Activated CD8-positive, alpha-beta T cell treated with anti-CD3 and anti-CD28 coated beads for 36 hours (primary cell): Measurements from ENCODE around the gene ACOD1. TPM values are rescaled to one million over a fixed set of nuclear protein-coding genes. Genes with fewer than 3 reads are reported as not detected.
"Not testable (repeated sequence)": the region's sequence is repeated elsewhere in the genome, so short reads cannot be mapped to it uniquely, and the experiment has no call there.

Source experiments
- ATAC-seq: fragments of 200-7000 bp; cut with Tn5 transposase; one replicate; pipeline ENCODE4 v1.10.0; 2021; ENCODE audit warnings: mild to moderate bottlenecking, moderate library complexity
- CTCF ChIA-PET: fragments of 350-600 bp; sonication (Branson Sonifier 250); formaldehyde crosslinking; loops from one replicate; lab custom pipeline; 2021; ENCODE audit warnings: antibody characterized with exemption; lab: Charles Lee
- POLR2A ChIA-PET: fragments of 350-600 bp; sonication (Branson Sonifier 250); formaldehyde crosslinking; loops from one replicate; lab custom pipeline; 2021; ENCODE audit warnings: antibody characterized with exemption; lab: Charles Lee
- DNase-seq: peaks from one replicate; pipeline ENCODE4 v3.0.0-alpha.2; 2020
- H3K27ac Mint-ChIP-seq: one replicate; pipeline ENCODE4 v1.8.0; 2021; ENCODE audit warnings: mild to moderate bottlenecking, mixed read lengths
- H3K27me3 Mint-ChIP-seq: one replicate; pipeline ENCODE4 v1.8.0; 2021; ENCODE audit warnings: mixed read lengths
- H3K36me3 Mint-ChIP-seq: one replicate; pipeline ENCODE4 v1.8.0; 2021; ENCODE audit warnings: low read depth, mixed read lengths
- H3K4me1 Mint-ChIP-seq: one replicate; pipeline ENCODE4 v1.8.0; 2021; ENCODE audit warnings: low read depth, mixed read lengths
- H3K4me3 Mint-ChIP-seq: one replicate; pipeline ENCODE4 v1.8.0; 2021; ENCODE audit warnings: mild to moderate bottlenecking, moderate library complexity, mixed read lengths
- H3K9me3 Mint-ChIP-seq: one replicate; pipeline ENCODE4 v1.8.0; 2021; ENCODE audit warnings: mixed read lengths
- intact Hi-C: fragments of 100-400 bp; cut with micrococcal nuclease; formaldehyde crosslinking; loops from one replicate; pipeline ENCODE4 v1.10.0; 2022
- total RNA-seq, 2 experiments: library from RNA; stranded (reverse); gene quantifications; one replicate each; pipeline ENCODE4 v1.2.3, GENCODE V29; 2021
- TF ChIP-seq, protein P1 (sequence below): fragments of 200-600 bp; IDR thresholded peaks from one replicate; pipeline ENCODE4 v1.8.0; 2022; ENCODE audit warnings: antibody characterized with exemption, mild to moderate bottlenecking

The ACOD1 gene
- total RNA-seq, 2 experiments from 2014 or later: not detected

- intact Hi-C loops: no loop called here
Measured at GRCh38 chr13:76913898-76914297, 34.4 kb upstream of the ACOD1 start.

GRCh38 chr13:76917095-76917494 is 31.2 kb upstream of the ACOD1 start:
- DNase-seq (no peak), ATAC-seq (no peak)
- TF ChIP-seq, protein P1, sequence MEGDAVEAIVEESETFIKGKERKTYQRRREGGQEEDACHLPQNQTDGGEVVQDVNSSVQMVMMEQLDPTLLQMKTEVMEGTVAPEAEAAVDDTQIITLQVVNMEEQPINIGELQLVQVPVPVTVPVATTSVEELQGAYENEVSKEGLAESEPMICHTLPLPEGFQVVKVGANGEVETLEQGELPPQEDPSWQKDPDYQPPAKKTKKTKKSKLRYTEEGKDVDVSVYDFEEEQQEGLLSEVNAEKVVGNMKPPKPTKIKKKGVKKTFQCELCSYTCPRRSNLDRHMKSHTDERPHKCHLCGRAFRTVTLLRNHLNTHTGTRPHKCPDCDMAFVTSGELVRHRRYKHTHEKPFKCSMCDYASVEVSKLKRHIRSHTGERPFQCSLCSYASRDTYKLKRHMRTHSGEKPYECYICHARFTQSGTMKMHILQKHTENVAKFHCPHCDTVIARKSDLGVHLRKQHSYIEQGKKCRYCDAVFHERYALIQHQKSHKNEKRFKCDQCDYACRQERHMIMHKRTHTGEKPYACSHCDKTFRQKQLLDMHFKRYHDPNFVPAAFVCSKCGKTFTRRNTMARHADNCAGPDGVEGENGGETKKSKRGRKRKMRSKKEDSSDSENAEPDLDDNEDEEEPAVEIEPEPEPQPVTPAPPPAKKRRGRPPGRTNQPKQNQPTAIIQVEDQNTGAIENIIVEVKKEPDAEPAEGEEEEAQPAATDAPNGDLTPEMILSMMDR: no peak
- H3K36me3 Mint-ChIP-seq: no peaks in the 10 kb centered on the region
- no peaks in the 10 kb centered on the region for H3K4me1 Mint-ChIP-seq
- POLR2A ChIA-PET: no interaction called here
- intact Hi-C loops: no loop called here
- H3K4me3 Mint-ChIP-seq: no peak overlapping the region
- CTCF ChIA-PET: interaction anchor here (0.9 kb wide), 1 partner anchor 20 kb away, joined by 3 read pairs; no protein-coding TSS in a partner anchor
- H3K27ac Mint-ChIP-seq: no peak overlapping the region
- peaks cover 4% of the 10 kb centered on the region for H3K9me3 Mint-ChIP-seq
- H3K27me3 Mint-ChIP-seq: peaks cover 12% of the 10 kb centered on the region

More at GRCh38 chr13:76913898-76914297, 34.4 kb upstream of the ACOD1 start:
- ATAC-seq: no peak
- ChIA-PET CTCF (interaction anchor here (1.7 kb wide), 1 partner anchor 10 kb away, joined by 4 read pairs; no protein-coding TSS in a partner anchor), POLR2A (no interaction called here)
- Mint-ChIP-seq H3K4me1 (no peaks in the 10 kb centered on the region), H3K36me3 (no peaks in the 10 kb centered on the region), H3K27ac (no peak overlapping the region), H3K9me3 (no peaks in the 10 kb centered on the region), H3K4me3 (no peak overlapping the region), H3K27me3 (peaks cover 3% of the 10 kb centered on the region)
- no peak for DNase-seq
- TF ChIP-seq, protein P1: no peak

DNA sequence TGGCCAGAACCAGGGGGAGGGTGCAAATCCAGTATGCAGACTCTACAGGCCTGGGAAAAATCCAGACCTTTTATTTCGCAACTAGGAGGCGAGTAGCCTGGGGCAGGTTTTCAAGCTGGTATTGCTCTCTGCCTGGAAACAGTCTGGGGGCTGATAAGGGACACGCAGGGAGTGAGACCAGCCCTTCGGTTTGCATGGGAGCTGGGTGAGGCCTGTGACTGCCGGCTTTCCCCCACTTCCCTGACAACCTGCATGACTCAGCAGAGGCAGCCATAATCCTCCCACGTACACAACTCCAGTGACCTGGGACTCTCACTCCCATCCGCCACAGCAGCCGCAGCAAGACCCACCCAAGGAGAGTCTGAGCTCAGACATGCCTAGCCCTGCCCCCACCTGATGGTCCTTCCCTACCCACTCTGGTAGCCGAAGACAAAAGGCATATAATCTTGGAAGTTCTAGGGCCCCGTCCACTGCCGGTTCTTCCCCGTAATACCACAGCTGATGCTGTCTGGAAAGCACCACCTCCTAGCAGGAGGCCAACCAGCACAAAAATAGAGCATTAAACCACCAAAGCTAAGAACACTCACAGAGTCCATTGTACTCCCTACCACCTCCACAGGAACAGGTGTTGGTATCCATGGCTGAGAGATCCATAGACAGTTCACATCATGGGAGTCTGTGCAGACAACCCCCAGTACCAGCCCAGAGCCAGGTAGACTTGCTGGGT is 30.4 kb upstream of the ACOD1 start:
- H3K4me1 Mint-ChIP-seq, H3K36me3 Mint-ChIP-seq, DNase-seq, H3K27ac Mint-ChIP-seq, ATAC-seq, H3K4me3 Mint-ChIP-seq, H3K9me3 Mint-ChIP-seq, intact Hi-C loops: not testable (repeated sequence)
- POLR2A ChIA-PET: interaction anchor here (0.6 kb wide), 1 partner anchor 1155 kb away, joined by 3 read pairs; no protein-coding TSS in a partner anchor
- H3K27me3 Mint-ChIP-seq: peaks cover 12% of the 10 kb centered on the region
- CTCF ChIA-PET: interaction anchor here (1.8 kb wide), 1 partner anchor 14 kb away, joined by 6 read pairs; no protein-coding TSS in a partner anchor

DNA sequence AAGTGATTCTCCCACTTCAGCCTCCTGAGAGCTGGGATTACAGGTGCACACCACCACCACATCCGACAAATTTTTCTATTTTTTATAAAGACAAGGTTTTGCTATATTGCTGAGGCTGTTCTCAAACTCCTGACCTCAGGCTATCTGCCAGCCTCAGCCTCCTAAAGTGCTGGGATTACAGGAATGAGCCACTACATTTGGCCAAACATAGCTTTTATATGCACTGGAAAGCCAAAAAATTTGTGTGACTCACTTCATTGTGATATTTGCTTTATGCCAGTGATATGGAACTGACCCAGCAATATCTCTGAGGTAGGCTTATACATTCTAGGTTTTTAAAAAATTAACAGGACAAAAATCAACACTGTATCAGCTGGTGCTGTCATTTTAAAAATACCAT is 26.8 kb upstream of the ACOD1 start:
- Mint-ChIP-seq H3K9me3 (peaks cover 4% of the 10 kb centered on the region), H3K27ac (no peak overlapping the region), H3K4me1 (no peaks in the 10 kb centered on the region), H3K27me3 (peaks cover 10% of the 10 kb centered on the region), H3K4me3 (no peak overlapping the region), H3K36me3 (no peaks in the 10 kb centered on the region)
- intact Hi-C loops: no loop called here
- ChIA-PET CTCF (interaction anchor here (1.2 to 3.2 kb wide), 3 partner anchors 17 to 537 kb away, joined by 3 to 11 read pairs (median 6); no protein-coding TSS in a partner anchor), POLR2A (interaction anchor here (0.8 to 0.9 kb wide), 2 partner anchors 10 to 14 kb away, joined by 3 read pairs; no protein-coding TSS in a partner anchor)
- ATAC-seq (no peak), DNase-seq (no peak)
- TF ChIP-seq, protein P1: no peak

DNA sequence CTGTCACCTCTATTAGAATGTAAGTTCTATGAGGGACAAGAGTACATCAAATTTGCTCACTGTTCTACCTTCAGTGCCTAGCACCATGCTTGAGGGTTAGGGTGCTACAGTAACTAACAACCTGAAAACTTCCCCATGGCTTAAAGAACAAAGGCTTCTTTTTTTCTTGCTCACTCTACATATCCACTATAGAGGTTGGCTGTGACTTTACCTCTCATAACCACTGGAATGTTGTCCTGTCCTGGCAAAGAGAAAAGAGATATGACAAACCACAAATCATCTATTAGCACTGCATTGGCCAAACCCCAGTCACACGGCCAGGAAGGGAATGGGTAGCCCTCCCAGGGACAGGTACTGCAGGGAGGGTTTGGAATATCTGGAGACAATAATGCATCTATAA is 23.2 kb upstream of the ACOD1 start:
- DNase-seq (no peak), ATAC-seq (no peak)
- no peak overlapping the region for H3K27ac Mint-ChIP-seq
- intact Hi-C loops: no loop called here
- no peak overlapping the region for H3K4me3 Mint-ChIP-seq
- TF ChIP-seq, protein P1: no peak
- POLR2A ChIA-PET: no interaction called here
- peaks cover 6% of the 10 kb centered on the region for H3K4me1 Mint-ChIP-seq
- H3K36me3 Mint-ChIP-seq: no peaks in the 10 kb centered on the region
- CTCF ChIA-PET: no interaction called here
- peaks cover 4% of the 10 kb centered on the region for H3K9me3 Mint-ChIP-seq
- peaks cover 4% of the 10 kb centered on the region for H3K27me3 Mint-ChIP-seq
